Measurements from ENCODE around the gene IPO13. TPM values are rescaled to one million over a fixed set of nuclear protein-coding genes. Genes with fewer than 3 reads are reported as not detected.

Gene IPO13
- total and polyA plus RNA-seq, 12 donors: 25.2 to 74.5 (median 56.8) TPM

DNA sequence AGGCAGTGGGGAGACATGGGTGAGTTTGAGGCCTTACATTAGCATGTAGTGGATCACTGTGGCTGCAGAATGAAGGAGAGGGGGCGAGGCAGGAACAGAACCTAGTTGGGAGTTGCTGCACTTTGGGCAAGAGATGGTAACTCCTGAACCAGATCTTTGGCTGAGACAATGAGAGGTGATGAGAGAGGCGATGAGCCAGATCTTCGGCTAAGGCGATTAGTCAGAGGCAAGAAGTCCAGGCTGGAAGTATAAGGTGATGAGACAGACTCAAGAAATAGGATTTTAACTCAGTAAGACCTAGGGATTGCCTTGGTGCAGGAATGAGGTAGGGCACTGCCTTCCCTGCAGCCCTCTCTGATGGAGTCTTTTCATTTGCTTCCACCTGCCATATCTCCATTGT is 22.2 kb upstream of the IPO13 start:
- Histone ChIP-seq H3K9me3 (no peaks in the 10 kb centered on the region), H3K4me1 (no peaks in the 10 kb centered on the region), H3K27me3 (no peaks in the 10 kb centered on the region), H3K36me3 (peaks cover 0 to 38% (median 0%) of the 10 kb centered on the region in 9 donors), H3K27ac (no peak overlapping the region), H3K4me3 (no peak overlapping the region)
- intact Hi-C loops (cut with DNase I): no loop called here
- WGBS, 2 donors: 81 to 86% methylated on average over 4 of the region's 4 CpGs
- no peak for ATAC-seq
- DNase-seq: no peak
- TF ChIP-seq CTCF (IDR thresholded peaks at IDR 0.05): no peak

DNA sequence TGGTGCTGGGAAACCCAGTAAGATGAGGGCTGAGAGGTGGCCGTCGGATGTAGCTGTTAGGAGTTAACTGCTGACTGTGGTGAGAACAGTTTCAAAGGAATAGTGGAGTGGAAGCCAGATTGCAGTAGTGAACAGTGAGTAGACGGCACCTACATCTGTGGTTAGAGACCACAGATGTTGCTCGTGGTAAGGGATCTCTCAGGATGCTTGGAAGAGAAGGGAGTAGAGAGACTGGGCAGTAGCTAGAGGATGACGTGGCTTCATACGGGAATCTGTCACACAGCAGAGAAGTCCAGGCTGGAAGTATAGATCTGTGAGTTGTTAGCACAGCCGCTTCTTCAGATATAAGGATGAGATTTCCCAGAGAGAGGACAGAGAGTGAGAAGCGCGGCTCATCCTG is 20.9 kb upstream of the IPO13 start:
- no peaks in the 10 kb centered on the region for H3K9me3 ChIP-seq
- H3K4me3 ChIP-seq: no peak overlapping the region
- TF ChIP-seq CTCF (IDR thresholded peaks at IDR 0.05): no peak
- no peak for ATAC-seq
- no peak overlapping the region for H3K27ac ChIP-seq
- no peaks in the 10 kb centered on the region for H3K4me1 ChIP-seq
- 96% methylated on average over 9 of the region's 9 CpGs for WGBS, 2 donors
- DNase-seq: no peak
- intact Hi-C loops (cut with DNase I): no loop called here
- peaks cover 0 to 43% (median 0%) of the 10 kb centered on the region in 9 donors for H3K36me3 ChIP-seq
- no peaks in the 10 kb centered on the region for H3K27me3 ChIP-seq

DNA sequence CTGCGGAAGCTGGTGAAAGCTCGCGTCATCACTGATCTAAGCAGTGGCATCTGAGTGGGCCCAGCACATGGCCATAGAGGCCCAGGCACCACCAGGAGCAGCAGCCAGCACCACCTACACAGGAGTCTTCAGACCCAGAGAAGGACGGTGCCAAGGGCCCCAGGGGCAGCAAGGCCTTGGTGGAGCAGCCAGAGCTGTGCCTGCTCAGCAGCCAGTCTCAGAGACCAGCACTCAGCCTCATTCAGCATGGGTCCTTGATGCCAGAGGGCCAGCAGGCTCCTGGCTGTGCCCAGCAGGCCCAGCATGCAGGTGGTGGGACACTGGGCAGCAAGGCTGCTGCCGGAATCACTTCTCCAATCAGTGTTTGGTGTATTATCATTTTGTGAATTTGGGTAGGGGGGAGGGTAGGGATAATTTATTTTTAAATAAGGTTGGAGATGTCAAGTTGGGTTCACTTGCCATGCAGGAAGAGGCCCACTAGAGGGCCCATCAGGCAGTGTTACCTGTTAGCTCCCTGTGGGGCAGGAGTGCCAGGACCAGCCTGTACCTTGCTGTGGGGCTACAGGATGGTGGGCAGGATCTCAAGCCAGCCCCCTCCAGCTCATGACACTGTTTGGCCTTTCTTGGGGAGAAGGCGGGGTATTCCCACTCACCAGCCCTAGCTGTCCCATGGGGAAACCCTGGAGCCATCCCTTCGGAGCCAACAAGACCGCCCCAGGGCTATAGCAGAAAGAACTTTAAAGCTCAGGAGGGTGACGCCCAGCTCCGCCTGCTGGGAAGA is 16.4 kb upstream of the IPO13 start:
- peaks cover 0 to 20% (median 0%) of the 10 kb centered on the region in 9 donors for H3K36me3 ChIP-seq
- intact Hi-C loops (cut with DNase I): loop anchor here in 7 of 10 donors (5.0 to 10.0 kb wide), 4 partner anchors 388 to 406 kb away; partner anchors contain the start of gene PTPRF (in 1 of the 7)
- H3K9me3 ChIP-seq: no peaks in the 10 kb centered on the region
- peak in 8 of 9 donors; percentile 9 to 49 (median 39) for TF ChIP-seq CTCF (IDR thresholded peaks at IDR 0.05)
- ATAC-seq: no peak
- DNase-seq: no peak
- WGBS, 2 donors: 96 to 97% methylated on average over 10 of the region's 10 CpGs
- no peak overlapping the region for H3K27ac ChIP-seq
- H3K27me3 ChIP-seq: peaks cover 0 to 26% (median 21%) of the 10 kb centered on the region in 7 donors
- H3K4me3 ChIP-seq: no peak overlapping the region
- H3K4me1 ChIP-seq: peaks cover 3 to 27% (median 11%) of the 10 kb centered on the region in 9 donors

GRCh38 chr1:43930949-43931275 is 15.8 kb upstream of the IPO13 start:
- DNase-seq (no peak), ATAC-seq (no peak)
- Histone ChIP-seq H3K36me3 (peaks cover 0 to 14% (median 0%) of the 10 kb centered on the region in 9 donors), H3K9me3 (no peaks in the 10 kb centered on the region), H3K27me3 (peaks cover 0 to 32% (median 26%) of the 10 kb centered on the region in 7 donors), H3K4me1 (peaks cover 4 to 33% (median 11%) of the 10 kb centered on the region in 9 donors), H3K27ac (no peak overlapping the region), H3K4me3 (no peak overlapping the region)
- TF ChIP-seq CTCF (IDR thresholded peaks at IDR 0.05): no peak
- 79 to 86% methylated on average over 4 of the region's 4 CpGs for WGBS, 2 donors
- intact Hi-C loops (cut with DNase I): loop anchor here in 7 of 10 donors (5.0 to 10.0 kb wide), 4 partner anchors 389 to 406 kb away; partner anchors contain the start of gene PTPRF (in 1 of the 7)
